GM19324 (cell line): ENCODE measurements around the gene MRPS2.

ENCODE experiments used
- ATAC-seq: cut with Tn5 transposase; IDR thresholded peaks from one replicate; pipeline ENCODE4 v1.9.1; 2021; ENCODE audit warnings: mild to moderate bottlenecking, moderate library complexity; ENCODE audit not compliant: unreplicated experiment, low FRiP score

The MRPS2 gene

GRCh38 chr9:135551031-135551430, 50.5 kb downstream of the MRPS2 start:
- no peak for ATAC-seq

- ATAC-seq = no peak
Observed at GRCh38 chr9:135551456-135551855, 51.0 kb downstream of the MRPS2 start.

GRCh38 chr9:135552021-135552697, 51.7 kb downstream of the MRPS2 start:
- no peak for ATAC-seq

GRCh38 chr9:135552698-135553171, 52.3 kb downstream of the MRPS2 start:
- no peak for ATAC-seq
